PC-9 (cell line): Measurements from ENCODE around the gene ZNF497.

Experiments
- EZH2 ChIP-seq: fragments of 200-600 bp; sonication (generic); IDR thresholded peaks from 2 replicates; pipeline ENCODE4 v1.8.0; 2017; ENCODE audit warnings: antibody characterized with exemption, low read depth
- TF ChIP-seq, protein P1 (sequence below): fragments of 200-600 bp; sonication (generic); conservative IDR thresholded peaks from 2 replicates; pipeline ENCODE4 v1.6.1; 2017; ENCODE audit warnings: mixed run types, antibody characterized with exemption, mild to moderate bottlenecking, moderate library complexity

GRCh38 chr19:58304748-58305064 lies 57.8 kb downstream of the ZNF497 start:
- TF ChIP-seq EZH2: no peak
- TF ChIP-seq, protein P1, sequence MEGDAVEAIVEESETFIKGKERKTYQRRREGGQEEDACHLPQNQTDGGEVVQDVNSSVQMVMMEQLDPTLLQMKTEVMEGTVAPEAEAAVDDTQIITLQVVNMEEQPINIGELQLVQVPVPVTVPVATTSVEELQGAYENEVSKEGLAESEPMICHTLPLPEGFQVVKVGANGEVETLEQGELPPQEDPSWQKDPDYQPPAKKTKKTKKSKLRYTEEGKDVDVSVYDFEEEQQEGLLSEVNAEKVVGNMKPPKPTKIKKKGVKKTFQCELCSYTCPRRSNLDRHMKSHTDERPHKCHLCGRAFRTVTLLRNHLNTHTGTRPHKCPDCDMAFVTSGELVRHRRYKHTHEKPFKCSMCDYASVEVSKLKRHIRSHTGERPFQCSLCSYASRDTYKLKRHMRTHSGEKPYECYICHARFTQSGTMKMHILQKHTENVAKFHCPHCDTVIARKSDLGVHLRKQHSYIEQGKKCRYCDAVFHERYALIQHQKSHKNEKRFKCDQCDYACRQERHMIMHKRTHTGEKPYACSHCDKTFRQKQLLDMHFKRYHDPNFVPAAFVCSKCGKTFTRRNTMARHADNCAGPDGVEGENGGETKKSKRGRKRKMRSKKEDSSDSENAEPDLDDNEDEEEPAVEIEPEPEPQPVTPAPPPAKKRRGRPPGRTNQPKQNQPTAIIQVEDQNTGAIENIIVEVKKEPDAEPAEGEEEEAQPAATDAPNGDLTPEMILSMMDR: no peak
